WTC11 (cell line): ENCODE results near the gene CPNE7. TPM values are rescaled to one million over a fixed set of nuclear protein-coding genes. Genes with fewer than 3 reads are reported as not detected.

Experiments used
- ATAC-seq: fragments of 200-7000 bp; cut with Tn5 transposase; 2 replicates; pipeline ENCODE4 v1.10.0; 2021; ENCODE audit warnings: mild to moderate bottlenecking, moderate library complexity
- CTCF ChIA-PET: fragments of 300-600 bp; sonication (Branson Sonifier 250); formaldehyde crosslinking; loops from one replicate; lab custom pipeline; 2021; ENCODE audit warnings: antibody characterized with exemption; lab: Charles Lee
- POLR2A ChIA-PET: fragments of 350-600 bp; sonication (Branson Sonifier 250); formaldehyde crosslinking; loops from one replicate; lab custom pipeline; 2021; ENCODE audit warnings: antibody characterized with exemption; lab: Charles Lee
- DNase-seq: peaks from one replicate; pipeline ENCODE4 v3.0.0; 2021; ENCODE audit warnings: low spot score
- H3K27ac Mint-ChIP-seq: 2 replicates; pipeline ENCODE4 v1.8.0; 2021; ENCODE audit warnings: mixed read lengths
- H3K27me3 Mint-ChIP-seq: 2 replicates; pipeline ENCODE4 v1.8.0; 2021; ENCODE audit warnings: low read depth, mild to moderate bottlenecking, moderate library complexity, mixed read lengths
- H3K36me3 Mint-ChIP-seq: 2 replicates; pipeline ENCODE4 v1.8.0; 2021; ENCODE audit warnings: mixed read lengths
- H3K4me1 Mint-ChIP-seq: 2 replicates; pipeline ENCODE4 v1.8.0; 2022; ENCODE audit warnings: mixed read lengths
- H3K4me3 Mint-ChIP-seq: 2 replicates; pipeline ENCODE4 v1.8.0; 2021; ENCODE audit warnings: mild to moderate bottlenecking, moderate library complexity, mixed read lengths
- H3K9me3 Mint-ChIP-seq: 2 replicates; pipeline ENCODE4 v1.8.0; 2021; ENCODE audit warnings: mixed read lengths
- ARID4B ChIP-seq: sonication (generic); formaldehyde crosslinking; IDR thresholded peaks from 2 replicates; pipeline ENCODE4 v1.8.0; 2023; ENCODE audit warnings: missing genetic modification reagents, mild to moderate bottlenecking, borderline replicate concordance
- ATF2 ChIP-seq: sonication (generic); formaldehyde crosslinking; IDR thresholded peaks from 2 replicates; pipeline ENCODE4 v1.8.1; 2022; ENCODE audit warnings: low read depth, missing genetic modification reagents, borderline replicate concordance
- ELF4 ChIP-seq: sonication (generic); formaldehyde crosslinking; IDR thresholded peaks from 2 replicates; pipeline ENCODE4 v1.8.1; 2022; ENCODE audit warnings: low read depth, mild to moderate bottlenecking, moderate library complexity, missing genetic modification reagents
- FOXJ3 ChIP-seq: sonication (generic); formaldehyde crosslinking; IDR thresholded peaks from 2 replicates; pipeline ENCODE4 v1.9.0; 2021; ENCODE audit warnings: missing genetic modification reagents, mild to moderate bottlenecking, borderline replicate concordance
- FOXP1 ChIP-seq: sonication (generic); formaldehyde crosslinking; IDR thresholded peaks from 2 replicates; pipeline ENCODE4 v1.8.0; 2022; ENCODE audit warnings: missing genetic modification reagents, mild to moderate bottlenecking, moderate library complexity, borderline replicate concordance
- GTF2I ChIP-seq: fragments of 250-450 bp; sonication (Bioruptor Pico); conservative IDR thresholded peaks from 2 replicates; pipeline ENCODE4 v1.4.0; 2021; ENCODE audit warnings: mild to moderate bottlenecking
- IRF2 ChIP-seq: sonication (generic); formaldehyde crosslinking; IDR thresholded peaks from 2 replicates; pipeline ENCODE4 v1.8.0; 2022; ENCODE audit warnings: low read depth, missing genetic modification reagents, borderline replicate concordance
- PRRX2 ChIP-seq: fragments of 250-450 bp; sonication (Bioruptor Pico); IDR thresholded peaks from 2 replicates; pipeline ENCODE4 v1.8.0; 2021; ENCODE audit warnings: mild to moderate bottlenecking
- RORB ChIP-seq: fragments of 250-450 bp; sonication (Bioruptor Pico); IDR thresholded peaks from 2 replicates; pipeline ENCODE4 v1.9.0; 2021; ENCODE audit warnings: mild to moderate bottlenecking
- TCF7 ChIP-seq: sonication (generic); formaldehyde crosslinking; IDR thresholded peaks from 2 replicates; pipeline ENCODE4 v1.8.0; 2022; ENCODE audit warnings: mild to moderate bottlenecking, low read depth, missing genetic modification reagents, moderate library complexity
- TEAD4 ChIP-seq: sonication (generic); formaldehyde crosslinking; IDR thresholded peaks from 2 replicates; pipeline ENCODE4 v1.8.0; 2022; ENCODE audit warnings: mild to moderate bottlenecking, missing genetic modification reagents
- TP53 ChIP-seq: sonication (generic); formaldehyde crosslinking; IDR thresholded peaks from 2 replicates; pipeline ENCODE4 v1.8.1; 2023; ENCODE audit warnings: mild to moderate bottlenecking, missing genetic modification reagents
- USF2 ChIP-seq: sonication (generic); formaldehyde crosslinking; IDR thresholded peaks from 2 replicates; pipeline ENCODE4 v1.8.1; 2023; ENCODE audit warnings: mild to moderate bottlenecking, missing genetic modification reagents, moderate library complexity
- ZMAT4 ChIP-seq: fragments of 250-450 bp; sonication (Bioruptor Pico); IDR thresholded peaks from 2 replicates; pipeline ENCODE4 v1.9.0; 2021; ENCODE audit warnings: mild to moderate bottlenecking
- ZNF232 ChIP-seq: sonication (generic); formaldehyde crosslinking; IDR thresholded peaks from 2 replicates; pipeline ENCODE4 v1.8.0; 2022; ENCODE audit warnings: mild to moderate bottlenecking, missing genetic modification reagents
- ZNF416 ChIP-seq: fragments of 250-450 bp; sonication (Bioruptor Pico); IDR thresholded peaks from 2 replicates; pipeline ENCODE4 v1.9.0; 2021; ENCODE audit warnings: mild to moderate bottlenecking, inconsistent platforms
- ZNF671 ChIP-seq: fragments of 250-450 bp; sonication (Bioruptor Pico); IDR thresholded peaks from 2 replicates; pipeline ENCODE4 v1.8.0; 2021; ENCODE audit warnings: mild to moderate bottlenecking
- total RNA-seq: library from RNA; stranded (reverse); gene quantifications from 3 replicates; pipeline ENCODE4 v1.2.3, GENCODE V29; 2021

The CPNE7 gene
- total RNA-seq, 1 experiment from 2014 or later = 42.6 TPM

GRCh38 chr16:89555265-89555664, 20.3 kb upstream of the CPNE7 start:
- H3K27me3 Mint-ChIP-seq = no peaks in the 10 kb centered on the region; the same call in 1 of the 2 replicates
- H3K9me3 Mint-ChIP-seq = no peaks in the 10 kb centered on the region
- no peak for DNase-seq
- TF ChIP-seq ZNF671 (CRISPR knock-in tag) = no peak
- no peak for TF ChIP-seq ZNF416
- no peak for TF ChIP-seq GTF2I (CRISPR knock-in tag)
- TF ChIP-seq RORB (CRISPR knock-in tag) = no peak
- TF ChIP-seq TP53 (CRISPR knock-in tag) = no peak
- no peak for TF ChIP-seq ZMAT4 (CRISPR knock-in tag)
- no peak for TF ChIP-seq ELF4
- no peak for TF ChIP-seq TCF7 (CRISPR knock-in tag)
- no peak for TF ChIP-seq ZNF232
- TF ChIP-seq FOXJ3 (CRISPR knock-in tag) = no peak
- TF ChIP-seq IRF2 (CRISPR knock-in tag) = no peak
- ATAC-seq = no peak
- H3K4me3 Mint-ChIP-seq = no peak overlapping the region
- H3K4me1 Mint-ChIP-seq = peaks cover 4% of the 10 kb centered on the region
- peaks cover 36% of the 10 kb centered on the region for H3K36me3 Mint-ChIP-seq
- ChIA-PET CTCF (no interaction called here), POLR2A (interaction anchor here (0.7 kb wide), 1 partner anchor 175 kb away, joined by 4 read pairs; no protein-coding TSS in a partner anchor)
- no peak overlapping the region for H3K27ac Mint-ChIP-seq

- H3K27ac Mint-ChIP-seq = no peak overlapping the region; the same call in 1 of the 2 replicates
- no peak overlapping the region for H3K4me3 Mint-ChIP-seq
- H3K36me3 Mint-ChIP-seq = peaks cover 34% of the 10 kb centered on the region
- H3K4me1 Mint-ChIP-seq = peaks cover 4% of the 10 kb centered on the region
- no peak for DNase-seq
- no peak for ATAC-seq
- TF ChIP-seq ARID4B (CRISPR knock-in tag) (no peak), FOXP1 (no peak), PRRX2 (CRISPR knock-in tag) (no peak), GTF2I (CRISPR knock-in tag) (no peak), ZMAT4 (CRISPR knock-in tag) (no peak), USF2 (CRISPR knock-in tag) (no peak), IRF2 (CRISPR knock-in tag) (no peak), TEAD4 (CRISPR knock-in tag) (no peak), FOXJ3 (CRISPR knock-in tag) (no peak), ATF2 (CRISPR knock-in tag) (no peak)
- CTCF ChIA-PET = no interaction called here
- POLR2A ChIA-PET = no interaction called here
- no peaks in the 10 kb centered on the region for H3K9me3 Mint-ChIP-seq
- H3K27me3 Mint-ChIP-seq = no peaks in the 10 kb centered on the region; the same call in 1 of the 2 replicates
Observed at GRCh38 chr16:89555780-89556179, 19.8 kb upstream of the CPNE7 start.
